Ecto neural progenitor cell (in vitro differentiated cells): ENCODE results near the gene DDX31.
"Not testable (repeated sequence)": the region's sequence is repeated elsewhere in the genome, so short reads cannot be mapped to it uniquely, and the experiment has no call there.

Experiments
- DNase-seq: peaks from one replicate; pipeline ENCODE4 v3.0.0-alpha.2; 2018; ENCODE audit warnings: low spot score

The DDX31 gene

GRCh38 chr9:132669698-132670456 lies at the start of gene DDX31:
DDX31 (minus strand) TSS chr9:132669983; CDS start chr9:132669934, 49 bp downstream.
- DNase-seq, result peak; percentile 93

GRCh38 chr9:132718381-132718928 lies 48.7 kb upstream of the DDX31 start:
- DNase-seq, result not testable (repeated sequence)

- DNase-seq, result no peak
Observed at GRCh38 chr9:132717326-132717945, 47.7 kb upstream of the DDX31 start.

GRCh38 chr9:132716007-132716406 lies 46.2 kb upstream of the DDX31 start:
- DNase-seq, result no peak

GRCh38 chr9:132712753-132713152 lies 43.0 kb upstream of the DDX31 start:
- DNase-seq, result no peak

- DNase-seq, result no peak
Observed at GRCh38 chr9:132711846-132712245, 42.1 kb upstream of the DDX31 start.

- not testable (repeated sequence) for DNase-seq
Observed at GRCh38 chr9:132711152-132711551, 41.4 kb upstream of the DDX31 start.

- DNase-seq, result no peak
Observed at GRCh38 chr9:132710333-132710732, 40.5 kb upstream of the DDX31 start.

- DNase-seq, result no peak
Observed at GRCh38 chr9:132708769-132709430, 39.1 kb upstream of the DDX31 start.

GRCh38 chr9:132708239-132708638 lies 38.5 kb upstream of the DDX31 start:
- DNase-seq, result no peak

GRCh38 chr9:132703336-132703735 lies 33.6 kb upstream of the DDX31 start:
- DNase-seq, result no peak

- no peak for DNase-seq
Observed at GRCh38 chr9:132702254-132702653, 32.5 kb upstream of the DDX31 start.

- DNase-seq, result no peak
Observed at GRCh38 chr9:132699956-132700355, 30.2 kb upstream of the DDX31 start.

GRCh38 chr9:132698989-132699388 lies 29.2 kb upstream of the DDX31 start:
- DNase-seq, result no peak

GRCh38 chr9:132697230-132697629 lies 27.4 kb upstream of the DDX31 start:
- DNase-seq, result no peak

GRCh38 chr9:132694144-132694543 lies 24.4 kb upstream of the DDX31 start:
- no peak for DNase-seq

- no peak for DNase-seq
Observed at GRCh38 chr9:132690696-132691095, 20.9 kb upstream of the DDX31 start.

GRCh38 chr9:132683873-132684272 lies 14.1 kb upstream of the DDX31 start:
- no peak for DNase-seq

GRCh38 chr9:132681561-132681960 lies 11.8 kb upstream of the DDX31 start:
- DNase-seq, result no peak

- no peak for DNase-seq
Observed at GRCh38 chr9:132679946-132680625, 10.3 kb upstream of the DDX31 start.

GRCh38 chr9:132677976-132678375 lies 8.2 kb upstream of the DDX31 start:
- no peak for DNase-seq

GRCh38 chr9:132674485-132674884 lies 4.7 kb upstream of the DDX31 start:
- DNase-seq, result no peak
